Liver (tissue), 3 donors: Measurements from ENCODE around the gene PLEKHB2.
"Not testable (repeated sequence)": the region's sequence is repeated elsewhere in the genome, so short reads cannot be mapped to it uniquely, and the experiment has no call there.

ENCODE experiments used
- CTCF ChIP-seq: fragments of 150-350 bp; IDR thresholded peaks from 2 replicates; pipeline ENCODE4 v1.5.1; 2017; ENCODE audit warnings: improper control_type of control experiment, low read depth, low read length; ENCODE audit not compliant: missing input control
- GABPA ChIP-seq, 2 donors: IDR thresholded peaks in 1 of 2; conservative IDR thresholded peaks in 1 of 2; 2 replicates each; pipeline ENCODE4 v1.6.1; 2016; ENCODE audit warnings: antibody characterized with exemption in 2 of 2, mild to moderate bottlenecking in 1 of 2, moderate library complexity in 1 of 2
- REST ChIP-seq: IDR thresholded peaks from 2 replicates; pipeline ENCODE4 v1.6.1; 2016; ENCODE audit warnings: antibody characterized with exemption, mild to moderate bottlenecking
- SP1 ChIP-seq: IDR thresholded peaks from 2 replicates; pipeline ENCODE4 v1.6.1; 2018; ENCODE audit warnings: antibody characterized with exemption, mild to moderate bottlenecking
- donor health status: healthy.
- donor health status: healthy.

GRCh38 chr2:131181451-131181850 is 76.3 kb downstream of the PLEKHB2 start:
- not testable (repeated sequence) for TF ChIP-seq CTCF; GABPA (IDR thresholded peaks at IDR 0.05 in 1 of 2, conservative IDR thresholded peaks at IDR 0.05 in 1 of 2); SP1; REST
